GM12872 (cell line): ENCODE data around the gene SNX1.

Experiments
- CTCF ChIP-seq: IDR thresholded peaks from 3 replicates; pipeline ENCODE4 v1.5.1; 2011; ENCODE audit warnings: low read depth, mild to moderate bottlenecking, low read length, moderate library complexity; ENCODE audit not compliant: insufficient read depth

Gene SNX1

GRCh38 chr15:64052925-64053491 is 42.8 kb upstream of the SNX1 start:
- TF ChIP-seq CTCF: no peak

- no peak for TF ChIP-seq CTCF
Observed at GRCh38 chr15:64058279-64058678, 37.5 kb upstream of the SNX1 start.

DNA sequence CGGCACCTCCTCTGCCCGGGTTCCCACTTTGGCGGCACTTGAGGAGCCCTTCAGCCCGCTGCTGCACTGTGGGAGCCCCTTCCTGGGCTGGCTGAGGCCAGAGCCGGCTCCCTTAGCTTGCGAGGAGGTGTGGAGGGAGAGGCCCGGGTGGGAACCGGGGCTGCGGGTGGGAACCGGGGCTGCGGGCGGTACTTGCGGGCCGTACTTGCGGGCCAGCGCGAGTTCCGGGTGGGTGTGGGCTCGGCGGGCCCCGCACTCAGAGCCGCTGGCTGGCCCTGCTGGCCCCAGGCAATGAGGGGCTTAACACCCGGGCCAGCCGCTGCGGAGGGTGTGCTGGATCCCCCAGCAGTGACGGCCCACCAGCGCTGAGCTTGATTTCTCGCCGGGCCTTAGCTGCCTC is 35.1 kb upstream of the SNX1 start:
- TF ChIP-seq CTCF: no peak

- TF ChIP-seq CTCF: no peak
Observed at GRCh38 chr15:64066451-64066850, 29.3 kb upstream of the SNX1 start.

DNA sequence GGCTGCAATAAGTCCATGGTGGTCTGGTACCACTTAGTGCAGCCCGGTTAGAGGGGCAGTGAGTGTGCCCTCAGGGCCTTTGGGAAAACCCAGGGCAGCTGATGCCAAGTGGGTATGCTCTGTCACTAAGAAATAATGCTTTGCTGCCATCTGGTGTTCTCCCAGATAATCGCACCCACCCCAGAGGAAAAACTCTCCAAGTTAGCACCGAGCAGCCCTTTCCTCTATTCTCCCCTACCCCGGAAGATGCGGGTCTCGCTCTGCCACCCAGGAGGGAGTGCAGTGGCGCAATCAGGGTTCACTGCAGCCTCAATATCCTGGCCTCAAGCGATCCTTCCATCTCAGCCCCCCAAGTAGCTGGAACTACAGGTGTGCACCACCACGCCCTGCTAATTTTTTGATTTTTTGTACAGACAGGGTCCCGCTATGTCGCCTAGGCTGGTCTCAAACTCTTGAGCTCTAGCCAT is 28.2 kb upstream of the SNX1 start:
- TF ChIP-seq CTCF: peak; percentile 83

GRCh38 chr15:64068133-64068532 is 27.6 kb upstream of the SNX1 start:
- no peak for TF ChIP-seq CTCF

GRCh38 chr15:64070106-64070505 is 25.7 kb upstream of the SNX1 start:
- no peak for TF ChIP-seq CTCF
